A673 (cell line): ENCODE results near the gene NTNG1. TPM values are rescaled to one million over a fixed set of nuclear protein-coding genes. Genes with fewer than 3 reads are reported as not detected.

ENCODE experiments used
- BruUV-seq: library from RNA; stranded (reverse); fragments of 400-500 nt; replicated peaks from 2 replicates; lab custom pipeline; 2021; lab: Mats Ljungman, UMichigan
- CTCF ChIA-PET: fragments of 300-600 bp; sonication (Branson Sonifier 250); formaldehyde crosslinking; loops from one replicate; lab custom pipeline; 2022; ENCODE audit warnings: antibody characterized with exemption; lab: Charles Lee
- POLR2A ChIA-PET: fragments of 300-600 bp; sonication (Branson Sonifier 250); formaldehyde crosslinking; loops from one replicate; lab custom pipeline; 2022; ENCODE audit warnings: antibody characterized with exemption; ENCODE audit not compliant: low non-redundant PET; lab: Charles Lee
- DNase-seq: peaks from one replicate; pipeline ENCODE4 v3.0.0-alpha.2; 2015; ENCODE audit warnings: low spot score
- H3K27ac ChIP-seq: fragments of 200-600 bp; sonication (generic); 2 replicates; pipeline ENCODE4 v1.5.1; 2016; ENCODE audit warnings: mixed run types, low read depth, mild to moderate bottlenecking, mixed read lengths, antibody characterized with exemption, low read length; ENCODE audit not compliant: poor library complexity, severe bottlenecking
- H3K27me3 ChIP-seq: fragments of 200-600 bp; sonication (generic); replicated peaks from 2 replicates; pipeline ENCODE4 v1.6.1; 2017; ENCODE audit warnings: mixed run types, low read depth, mild to moderate bottlenecking, mixed read lengths, antibody characterized with exemption, low read length; ENCODE audit not compliant: insufficient read depth, poor library complexity
- H3K36me3 ChIP-seq: fragments of 200-600 bp; sonication (generic); 2 replicates; pipeline ENCODE4 v1.6.1; 2016; ENCODE audit warnings: mixed run types, mild to moderate bottlenecking, mixed read lengths, antibody characterized with exemption, low read length; ENCODE audit not compliant: insufficient read depth, poor library complexity, severe bottlenecking
- H3K4me1 ChIP-seq: fragments of 200-600 bp; sonication (generic); 2 replicates; pipeline ENCODE4 v1.6.1; 2017; ENCODE audit warnings: mixed run types, mild to moderate bottlenecking, mixed read lengths, antibody characterized with exemption, low read length; ENCODE audit not compliant: insufficient read depth, poor library complexity, severe bottlenecking
- H3K4me3 ChIP-seq: fragments of 200-600 bp; sonication (generic); 2 replicates; pipeline ENCODE4 v1.5.1; 2016; ENCODE audit warnings: low read depth, mixed run types, mild to moderate bottlenecking, mixed read lengths, low read length; ENCODE audit not compliant: poor library complexity, severe bottlenecking
- H3K9me3 ChIP-seq: fragments of 200-600 bp; sonication (generic); 2 replicates; pipeline ENCODE4 v1.6.1; 2016; ENCODE audit warnings: mixed run types, low read depth, mild to moderate bottlenecking, mixed read lengths, antibody characterized with exemption, low read length; ENCODE audit not compliant: poor library complexity, severe bottlenecking
- EZH2 ChIP-seq: fragments of 200-600 bp; sonication (generic); IDR thresholded peaks from 2 replicates; pipeline ENCODE4 v1.6.1; 2017; ENCODE audit warnings: borderline replicate concordance, low read depth, mild to moderate bottlenecking, mixed read lengths, antibody characterized with exemption, low read length; ENCODE audit not compliant: poor library complexity, severe bottlenecking
- intact Hi-C: fragments of 100-400 bp; cut with micrococcal nuclease; formaldehyde crosslinking; loops from one replicate; pipeline ENCODE4 v1.10.0; 2022; ENCODE audit not compliant: unreplicated experiment
- total RNA-seq: library from RNA; stranded (reverse); gene quantifications from 2 replicates; pipeline ENCODE4 v1.2.3, GENCODE V29; 2021
- TF ChIP-seq, protein P1 (sequence below): fragments of 300-800, 200-600 bp; sonication (generic); conservative IDR thresholded peaks from 2 replicates; pipeline ENCODE4 v1.5.1; 2017; ENCODE audit warnings: low read depth, mild to moderate bottlenecking, antibody characterized with exemption, low read length, moderate library complexity, mixed read lengths

NTNG1 gene
- total RNA-seq, 1 experiment from 2014 or later: 91.5 TPM

DNA sequence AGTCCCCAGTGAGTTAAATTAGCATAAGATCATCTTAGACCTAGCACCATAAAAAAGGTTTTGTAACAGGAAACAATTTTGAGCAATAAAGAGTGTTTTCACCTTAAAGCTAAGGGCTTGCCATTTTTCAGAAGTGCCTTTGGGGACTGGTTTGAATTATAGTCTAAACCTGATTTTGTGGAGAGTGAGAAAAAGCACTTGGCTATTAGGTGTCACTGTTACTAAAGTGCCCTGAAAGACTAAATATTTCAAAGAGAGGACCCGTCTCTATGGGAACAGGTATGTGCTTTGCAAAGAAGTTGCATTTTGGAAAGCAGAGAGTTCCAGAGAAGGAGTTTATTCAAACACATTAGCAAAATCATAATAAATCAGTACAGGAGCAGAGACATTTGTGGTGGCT lies 9.1 kb downstream of the NTNG1 start:
- intact Hi-C loops: loop anchor here (10.0 kb wide), 2 partner anchors 495 to 1125 kb away; no protein-coding TSS in a partner anchor
- Histone ChIP-seq H3K27ac (peak overlapping the region; percentile 91), H3K27me3 (no peaks in the 10 kb centered on the region), H3K36me3 (peaks cover 47% of the 10 kb centered on the region), H3K4me3 (peak overlapping the region; percentile 92), H3K9me3 (no peaks in the 10 kb centered on the region), H3K4me1 (peaks cover 88% of the 10 kb centered on the region)
- no TSS peak for BruUV-seq
- ChIA-PET POLR2A (interaction anchor here (0.6 to 1.1 kb wide), 2 partner anchors 9 to 95 kb away, joined by 3 to 6 read pairs; no protein-coding TSS in a partner anchor), CTCF (no interaction called here)
- DNase-seq: peak; percentile 75
- TF ChIP-seq, protein P1, sequence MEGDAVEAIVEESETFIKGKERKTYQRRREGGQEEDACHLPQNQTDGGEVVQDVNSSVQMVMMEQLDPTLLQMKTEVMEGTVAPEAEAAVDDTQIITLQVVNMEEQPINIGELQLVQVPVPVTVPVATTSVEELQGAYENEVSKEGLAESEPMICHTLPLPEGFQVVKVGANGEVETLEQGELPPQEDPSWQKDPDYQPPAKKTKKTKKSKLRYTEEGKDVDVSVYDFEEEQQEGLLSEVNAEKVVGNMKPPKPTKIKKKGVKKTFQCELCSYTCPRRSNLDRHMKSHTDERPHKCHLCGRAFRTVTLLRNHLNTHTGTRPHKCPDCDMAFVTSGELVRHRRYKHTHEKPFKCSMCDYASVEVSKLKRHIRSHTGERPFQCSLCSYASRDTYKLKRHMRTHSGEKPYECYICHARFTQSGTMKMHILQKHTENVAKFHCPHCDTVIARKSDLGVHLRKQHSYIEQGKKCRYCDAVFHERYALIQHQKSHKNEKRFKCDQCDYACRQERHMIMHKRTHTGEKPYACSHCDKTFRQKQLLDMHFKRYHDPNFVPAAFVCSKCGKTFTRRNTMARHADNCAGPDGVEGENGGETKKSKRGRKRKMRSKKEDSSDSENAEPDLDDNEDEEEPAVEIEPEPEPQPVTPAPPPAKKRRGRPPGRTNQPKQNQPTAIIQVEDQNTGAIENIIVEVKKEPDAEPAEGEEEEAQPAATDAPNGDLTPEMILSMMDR: no peak
- TF ChIP-seq EZH2: no peak

DNA sequence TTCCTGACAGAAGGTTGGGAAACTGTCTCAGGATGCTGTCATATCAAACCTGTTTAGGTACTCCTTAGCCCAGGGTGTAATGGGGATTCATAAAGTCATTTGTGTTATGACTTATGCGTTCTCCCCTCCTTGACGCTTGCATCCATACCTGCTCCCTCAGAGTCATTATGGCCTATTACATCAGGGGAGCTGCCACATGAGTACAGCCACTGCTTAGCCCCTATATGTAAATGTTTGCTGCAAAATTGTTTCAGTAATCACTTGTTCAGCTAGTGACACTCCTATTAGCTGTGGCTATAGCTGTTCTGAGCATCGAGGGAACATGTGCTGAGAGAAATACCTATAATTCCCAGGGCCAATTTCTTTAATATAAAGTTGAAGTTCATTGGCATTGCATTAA lies 10.5 kb downstream of the NTNG1 start:
- no peak overlapping the region for H3K27ac ChIP-seq
- TF ChIP-seq EZH2: no peak
- TF ChIP-seq, protein P1: no peak
- ChIA-PET CTCF (no interaction called here), POLR2A (no interaction called here)
- peaks cover 47% of the 10 kb centered on the region for H3K36me3 ChIP-seq
- H3K4me3 ChIP-seq: peak overlapping the region; percentile 7
- H3K9me3 ChIP-seq: no peaks in the 10 kb centered on the region
- no TSS peak for BruUV-seq
- no peak for DNase-seq
- intact Hi-C loops: no loop called here
- peaks cover 89% of the 10 kb centered on the region for H3K4me1 ChIP-seq
- H3K27me3 ChIP-seq: no peaks in the 10 kb centered on the region

DNA sequence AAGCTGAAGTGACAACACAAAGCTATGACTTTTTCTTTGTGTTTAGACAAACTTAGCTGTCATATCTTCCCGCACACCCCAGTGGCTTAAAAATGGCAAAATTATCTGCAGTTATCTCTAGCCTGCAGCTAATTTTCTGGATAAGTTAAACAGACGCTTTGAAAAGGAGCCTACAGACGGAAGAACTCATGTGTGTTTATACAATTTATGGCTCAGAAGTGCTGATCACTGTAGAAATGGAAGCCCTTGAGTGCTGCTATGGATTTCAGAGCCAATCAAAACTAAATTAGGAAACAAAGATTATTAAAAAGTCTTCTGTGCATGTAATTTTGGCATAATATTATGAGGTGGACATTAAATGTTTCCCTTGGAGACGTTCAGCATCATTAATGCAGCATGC lies 11.6 kb downstream of the NTNG1 start:
- POLR2A ChIA-PET: interaction anchor here (0.7 kb wide), 1 partner anchor 1040 kb away, joined by 3 read pairs; no protein-coding TSS in a partner anchor
- intact Hi-C loops: no loop called here
- H3K4me3 ChIP-seq: peak overlapping the region; percentile 18
- peaks cover 89% of the 10 kb centered on the region for H3K4me1 ChIP-seq
- TF ChIP-seq, protein P1: no peak
- TF ChIP-seq EZH2: no peak
- no peak for DNase-seq
- no TSS peak for BruUV-seq
- CTCF ChIA-PET: no interaction called here
- peaks cover 54% of the 10 kb centered on the region for H3K36me3 ChIP-seq
- H3K9me3 ChIP-seq: no peaks in the 10 kb centered on the region
- H3K27me3 ChIP-seq: no peaks in the 10 kb centered on the region
- H3K27ac ChIP-seq: peak overlapping the region; percentile 53
